Umbilical cord (tissue), 2 donors: ENCODE data around the gene ZBTB37. TPM values are rescaled to one million over a fixed set of nuclear protein-coding genes. Genes with fewer than 3 reads are reported as not detected.
"Not testable (repeated sequence)": the region's sequence is repeated elsewhere in the genome, so short reads cannot be mapped to it uniquely, and the experiment has no call there.

ENCODE experiments used
- DNase-seq: peaks from one replicate; pipeline ENCODE4 v3.0.0-alpha.2; 2015; ENCODE audit warnings: low spot score
- total RNA-seq: library from RNA; depleted of rRNA; stranded (reverse); fragments of >200 nt; gene quantifications from one replicate; pipeline ENCODE4 v1.2.3, GENCODE V29; 2014; ENCODE audit warnings: low replicate concordance; ENCODE audit not compliant: insufficient read depth

ZBTB37 gene
- total RNA-seq, 1 donor from 2014 or later, result 14.9 TPM

GRCh38 chr1:173865468-173866164 is 2.6 kb upstream of the ZBTB37 start:
- no peak for DNase-seq

GRCh38 chr1:173866413-173867115 is 1.6 kb upstream of the ZBTB37 start:
- no peak for DNase-seq

- no peak for DNase-seq
Measured at GRCh38 chr1:173867141-173867752, 933 bp upstream of the ZBTB37 start.

- peak; percentile 100 for DNase-seq
Measured at GRCh38 chr1:173867753-173868265, 371 bp upstream of the ZBTB37 start, which contains the start of gene GAS5. Gene GAS5, minus strand, starts transcription at chr1:173867989.

GRCh38 chr1:173869021-173869359 is 810 bp downstream of the ZBTB37 start:
- no peak for DNase-seq

- no peak for DNase-seq
Measured at GRCh38 chr1:173870252-173871075, 2.3 kb downstream of the ZBTB37 start.

GRCh38 chr1:173871091-173871490 is 2.9 kb downstream of the ZBTB37 start:
- DNase-seq, result no peak

GRCh38 chr1:173871500-173871899 is 3.3 kb downstream of the ZBTB37 start:
- no peak for DNase-seq

- no peak for DNase-seq
Measured at GRCh38 chr1:173876732-173877131, 8.6 kb downstream of the ZBTB37 start.

GRCh38 chr1:173878251-173878650 is 10.1 kb downstream of the ZBTB37 start:
- no peak for DNase-seq

GRCh38 chr1:173881117-173881516 is 12.9 kb downstream of the ZBTB37 start:
- not testable (repeated sequence) for DNase-seq

- DNase-seq, result no peak
Measured at GRCh38 chr1:173884701-173885100, 16.5 kb downstream of the ZBTB37 start.

- DNase-seq, result no peak
Measured at GRCh38 chr1:173886746-173887611, 18.8 kb downstream of the ZBTB37 start.

- no peak for DNase-seq
Measured at GRCh38 chr1:173887627-173888026, 19.4 kb downstream of the ZBTB37 start.

GRCh38 chr1:173888749-173889148 is 20.6 kb downstream of the ZBTB37 start:
- DNase-seq, result no peak

- DNase-seq, result no peak
Measured at GRCh38 chr1:173889885-173890284, 21.7 kb downstream of the ZBTB37 start.

GRCh38 chr1:173893611-173894010 is 25.4 kb downstream of the ZBTB37 start:
- no peak for DNase-seq

GRCh38 chr1:173894189-173894588 is 26.0 kb downstream of the ZBTB37 start:
- no peak for DNase-seq

GRCh38 chr1:173900427-173900826 is 32.2 kb downstream of the ZBTB37 start:
- no peak for DNase-seq

GRCh38 chr1:173900992-173901391 is 32.8 kb downstream of the ZBTB37 start:
- no peak for DNase-seq
